ENCODE results near the gene NRBF2. TPM values are rescaled to one million over a fixed set of nuclear protein-coding genes. Genes with fewer than 3 reads are reported as not detected.

NRBF2 gene
- polyA plus RNA-seq, 2 of the 4 experiments (the other 2 are of a cell fraction) = 16.6 to 27.6 TPM

DNA sequence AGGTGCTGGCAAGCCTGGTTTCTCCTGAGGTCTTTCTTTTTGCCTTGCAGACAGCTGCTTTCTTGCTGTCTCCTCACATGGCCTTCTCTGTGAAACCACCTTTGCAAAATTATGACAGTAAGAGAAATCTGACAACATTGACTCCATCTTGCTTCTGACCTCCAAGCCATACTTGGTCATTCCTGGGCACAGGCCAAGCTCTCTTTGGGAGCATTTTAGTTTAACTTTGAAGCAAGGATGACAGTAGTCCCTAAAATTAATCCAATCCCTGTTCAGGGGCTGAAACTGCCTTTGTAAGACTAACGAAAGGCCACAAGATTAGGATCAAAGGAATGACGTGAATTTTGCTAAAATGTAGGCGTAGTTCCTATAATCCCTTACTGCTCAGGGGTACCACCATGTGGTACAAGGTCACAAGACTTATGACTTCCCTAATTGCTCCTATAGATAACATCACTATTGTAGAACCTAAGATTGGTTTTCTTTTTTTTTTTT lies 25.1 kb upstream of the NRBF2 start:
- POLR2A ChIA-PET = no interaction called here
- no peak for ATAC-seq
- WGBS (ENCODE audit: missing lambda C conversion rate) = 49% methylated on average over 3 of the region's 3 CpGs
- no peaks in the 10 kb centered on the region for H3K4me1 ChIP-seq
- TF ChIP-seq, protein P1, sequence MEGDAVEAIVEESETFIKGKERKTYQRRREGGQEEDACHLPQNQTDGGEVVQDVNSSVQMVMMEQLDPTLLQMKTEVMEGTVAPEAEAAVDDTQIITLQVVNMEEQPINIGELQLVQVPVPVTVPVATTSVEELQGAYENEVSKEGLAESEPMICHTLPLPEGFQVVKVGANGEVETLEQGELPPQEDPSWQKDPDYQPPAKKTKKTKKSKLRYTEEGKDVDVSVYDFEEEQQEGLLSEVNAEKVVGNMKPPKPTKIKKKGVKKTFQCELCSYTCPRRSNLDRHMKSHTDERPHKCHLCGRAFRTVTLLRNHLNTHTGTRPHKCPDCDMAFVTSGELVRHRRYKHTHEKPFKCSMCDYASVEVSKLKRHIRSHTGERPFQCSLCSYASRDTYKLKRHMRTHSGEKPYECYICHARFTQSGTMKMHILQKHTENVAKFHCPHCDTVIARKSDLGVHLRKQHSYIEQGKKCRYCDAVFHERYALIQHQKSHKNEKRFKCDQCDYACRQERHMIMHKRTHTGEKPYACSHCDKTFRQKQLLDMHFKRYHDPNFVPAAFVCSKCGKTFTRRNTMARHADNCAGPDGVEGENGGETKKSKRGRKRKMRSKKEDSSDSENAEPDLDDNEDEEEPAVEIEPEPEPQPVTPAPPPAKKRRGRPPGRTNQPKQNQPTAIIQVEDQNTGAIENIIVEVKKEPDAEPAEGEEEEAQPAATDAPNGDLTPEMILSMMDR (IDR thresholded peaks at IDR 0.05) = no peak
- no peak for TF ChIP-seq HOXB5 (CRISPR knock-in tag; IDR thresholded peaks at IDR 0.05)
- TF ChIP-seq, protein P2, sequence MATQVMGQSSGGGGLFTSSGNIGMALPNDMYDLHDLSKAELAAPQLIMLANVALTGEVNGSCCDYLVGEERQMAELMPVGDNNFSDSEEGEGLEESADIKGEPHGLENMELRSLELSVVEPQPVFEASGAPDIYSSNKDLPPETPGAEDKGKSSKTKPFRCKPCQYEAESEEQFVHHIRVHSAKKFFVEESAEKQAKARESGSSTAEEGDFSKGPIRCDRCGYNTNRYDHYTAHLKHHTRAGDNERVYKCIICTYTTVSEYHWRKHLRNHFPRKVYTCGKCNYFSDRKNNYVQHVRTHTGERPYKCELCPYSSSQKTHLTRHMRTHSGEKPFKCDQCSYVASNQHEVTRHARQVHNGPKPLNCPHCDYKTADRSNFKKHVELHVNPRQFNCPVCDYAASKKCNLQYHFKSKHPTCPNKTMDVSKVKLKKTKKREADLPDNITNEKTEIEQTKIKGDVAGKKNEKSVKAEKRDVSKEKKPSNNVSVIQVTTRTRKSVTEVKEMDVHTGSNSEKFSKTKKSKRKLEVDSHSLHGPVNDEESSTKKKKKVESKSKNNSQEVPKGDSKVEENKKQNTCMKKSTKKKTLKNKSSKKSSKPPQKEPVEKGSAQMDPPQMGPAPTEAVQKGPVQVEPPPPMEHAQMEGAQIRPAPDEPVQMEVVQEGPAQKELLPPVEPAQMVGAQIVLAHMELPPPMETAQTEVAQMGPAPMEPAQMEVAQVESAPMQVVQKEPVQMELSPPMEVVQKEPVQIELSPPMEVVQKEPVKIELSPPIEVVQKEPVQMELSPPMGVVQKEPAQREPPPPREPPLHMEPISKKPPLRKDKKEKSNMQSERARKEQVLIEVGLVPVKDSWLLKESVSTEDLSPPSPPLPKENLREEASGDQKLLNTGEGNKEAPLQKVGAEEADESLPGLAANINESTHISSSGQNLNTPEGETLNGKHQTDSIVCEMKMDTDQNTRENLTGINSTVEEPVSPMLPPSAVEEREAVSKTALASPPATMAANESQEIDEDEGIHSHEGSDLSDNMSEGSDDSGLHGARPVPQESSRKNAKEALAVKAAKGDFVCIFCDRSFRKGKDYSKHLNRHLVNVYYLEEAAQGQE (IDR thresholded peaks at IDR 0.05) = no peak
- TF ChIP-seq EHF (CRISPR knock-in tag; IDR thresholded peaks at IDR 0.05) = no peak
- TF ChIP-seq HDAC2 (IDR thresholded peaks at IDR 0.05) = no peak
- no peak for TF ChIP-seq ZSCAN20 (CRISPR knock-in tag; IDR thresholded peaks at IDR 0.05)
- TF ChIP-seq, protein P3, sequence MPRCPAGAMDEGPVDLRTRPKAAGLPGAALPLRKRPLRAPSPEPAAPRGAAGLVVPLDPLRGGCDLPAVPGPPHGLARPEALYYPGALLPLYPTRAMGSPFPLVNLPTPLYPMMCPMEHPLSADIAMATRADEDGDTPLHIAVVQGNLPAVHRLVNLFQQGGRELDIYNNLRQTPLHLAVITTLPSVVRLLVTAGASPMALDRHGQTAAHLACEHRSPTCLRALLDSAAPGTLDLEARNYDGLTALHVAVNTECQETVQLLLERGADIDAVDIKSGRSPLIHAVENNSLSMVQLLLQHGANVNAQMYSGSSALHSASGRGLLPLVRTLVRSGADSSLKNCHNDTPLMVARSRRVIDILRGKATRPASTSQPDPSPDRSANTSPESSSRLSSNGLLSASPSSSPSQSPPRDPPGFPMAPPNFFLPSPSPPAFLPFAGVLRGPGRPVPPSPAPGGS (IDR thresholded peaks at IDR 0.05) = no peak
- no peak for TF ChIP-seq SMC3 (IDR thresholded peaks at IDR 0.05)
- no peak for TF ChIP-seq CBX8 (IDR thresholded peaks at IDR 0.05)
- TF ChIP-seq RAD21 (conservative IDR thresholded peaks at IDR 0.05 in 1 of 2, IDR thresholded peaks at IDR 0.05 in 1 of 2) = no peak
- no peaks in the 10 kb centered on the region for H3K9me3 ChIP-seq
- DNase-seq (ENCODE audit: low read depth in 1 of 2, low spot score in 1 of 2) = no peak
- CTCF ChIA-PET = interaction anchor here (1.3 kb wide), 1 partner anchor 9 kb away, joined by 5 read pairs; no protein-coding TSS in a partner anchor
- H3K4me2 ChIP-seq = no peak overlapping the region
- H3K4me3 ChIP-seq = no peak overlapping the region
- no peak overlapping the region for H3K27ac ChIP-seq
- no peak for FAIRE-seq

- Histone ChIP-seq H3K4me1 (peaks cover 20% of the 10 kb centered on the region; the same call in 2 of the 3 replicates), H3K4me2 (no peak overlapping the region), H3K9me3 (no peaks in the 10 kb centered on the region), H3K4me3 (no peak overlapping the region), H3K27ac (no peak overlapping the region)
- FAIRE-seq (no peak), DNase-seq (ENCODE audit: low read depth in 1 of 2, low spot score in 1 of 2) (no peak), ATAC-seq (no peak)
- TF ChIP-seq TFCP2L1 (CRISPR knock-in tag; IDR thresholded peaks at IDR 0.05) (no peak), CBX8 (IDR thresholded peaks at IDR 0.05) (no peak), HOXB13 (CRISPR knock-in tag; IDR thresholded peaks at IDR 0.05; ENCODE audit: low read depth) (no peak), HEYL (CRISPR knock-in tag; IDR thresholded peaks at IDR 0.05) (no peak), TP53 (CRISPR knock-in tag; IDR thresholded peaks at IDR 0.05) (no peak), MAX (IDR thresholded peaks at IDR 0.05) (no peak), MAZ (IDR thresholded peaks at IDR 0.05; ENCODE audit: borderline replicate concordance, low read depth, low read length) (no peak), JUN (IDR thresholded peaks at IDR 0.05) (no peak), NPAS2 (CRISPR knock-in tag; IDR thresholded peaks at IDR 0.05; ENCODE audit: borderline replicate concordance) (no peak), E2F6 (IDR thresholded peaks at IDR 0.05; ENCODE audit: borderline replicate concordance, low read depth) (no peak), ZSCAN20 (CRISPR knock-in tag; IDR thresholded peaks at IDR 0.05) (no peak), FOSB (CRISPR knock-in tag; IDR thresholded peaks at IDR 0.05) (no peak)
- WGBS (ENCODE audit: missing lambda C conversion rate) = 66% methylated on average over 5 of the region's 5 CpGs
- POLR2A ChIA-PET = no interaction called here
- CTCF ChIA-PET = no interaction called here
Measured at GRCh38 chr10:63110940-63111339, 22.2 kb upstream of the NRBF2 start.
